Pancreas (tissue), 10 donors: ENCODE measurements around the gene COG1. TPM values are rescaled to one million over a fixed set of nuclear protein-coding genes. Genes with fewer than 3 reads are reported as not detected.

Experiments used
- ATAC-seq, 4 donors: fragments of 200-7000 bp; cut with Tn5 transposase; one replicate each; pipeline versions ENCODE4 v1.8.0 to v1.9.1; 2020; ENCODE audit warnings: mild to moderate bottlenecking in 4 of 4, moderate library complexity in 4 of 4
- DNase-seq, 6 donors: peaks; one replicate each; pipeline ENCODE4 v3.0.0-alpha.2; 2020
- FAIRE-seq: peaks from 2 replicates; lab custom pipeline; 2012; peaks lifted over from hg19 to GRCh38; lab: Jason Lieb, UNC
- H3K27ac ChIP-seq, 4 donors: fragments of 200-600 bp; sonication (generic); 1 replicate in 3 of 4; 2 replicates in 1 of 4; pipeline versions ENCODE4 v1.5.0 to v1.8.0; 2020
- H3K27me3 ChIP-seq, 4 donors: fragments of 200-600 bp; one replicate each; pipeline ENCODE4 v1.8.0; 2021
- H3K36me3 ChIP-seq, 3 donors: fragments of 200-600 bp; sonication (generic) in 1 of 3; one replicate each; pipeline versions ENCODE4 v1.5.0 to v1.8.0; 2020 to 2021
- H3K4me1 ChIP-seq, 3 donors: fragments of 200-600 bp; one replicate each; pipeline ENCODE4 v1.8.0; 2021
- H3K4me3 ChIP-seq, 4 donors: fragments of 200-600 bp; sonication (generic) in 2 of 4; one replicate each; pipeline versions ENCODE4 v1.5.0 to v1.8.0; 2020 to 2021
- H3K9me3 ChIP-seq, 4 donors: fragments of 200-600 bp; one replicate each; pipeline ENCODE4 v1.8.0; 2021
- WGBS, 2 donors: extraction: QIAGEN DNeasy Blood & Tissue Kit; methylation state at CpG; one replicate each; pipeline ENCODE4 v1.1.7; 2013; 5-methylcytosine and 5-hydroxymethylcytosine counted together
- intact Hi-C, 3 donors: fragments of 100-400 bp; cut with DNase I; formaldehyde crosslinking; loops; one replicate each; pipeline versions ENCODE4 v1.11.1 to v1.14.2; 2022
- polyA plus RNA-seq, 2 donors: library from polyadenylated mRNA; stranded (reverse); fragments of 200-250 nt; gene quantifications; one replicate each; pipeline ENCODE4 v1.2.3, GENCODE V29; 2013
- total RNA-seq, 6 donors: library from RNA; stranded (reverse); fragmentation: NEBNext Ultra II Directional in 4 of 6; extraction: Animal tissue kit (Norgen Biotek cat#: 25700) in 4 of 6; gene quantifications; one replicate each; pipeline versions ENCODE4 v1.2.1 to v1.2.4, GENCODE V29; 2021 to 2023
- TF ChIP-seq, protein P1 (sequence below), 4 donors: fragments of 200-600 bp; sonication (generic) in 3 of 4; IDR thresholded peaks; one replicate each; pipeline versions ENCODE4 v1.5.0 to v1.8.0; 2021; ENCODE audit warnings: antibody characterized with exemption in 4 of 4
- donor health status: healthy with polysubstance abuse.
- donor health status: DM: no; HTN: no; CAD: no; lungs with moderate emphysema.
- donor health status: DM: no; HTN: no; CAD: no.
- donor health status: control.
- donor health status: control.
- donor health status: Bipolar disorder and iron deficiency.
- donor health status: DM: yes; HTN: yes; CAD: no.
- donor health status: DM: no; HTN: no; CAD: no.
- donor health status: DM: no; HTN: no; CAD: no.
- donor health status: DM: yes; HTN: yes; CAD: no.

COG1 gene
- total and polyA plus RNA-seq, 8 donors = 21.1 to 29.6 (median 25.5) TPM

DNA sequence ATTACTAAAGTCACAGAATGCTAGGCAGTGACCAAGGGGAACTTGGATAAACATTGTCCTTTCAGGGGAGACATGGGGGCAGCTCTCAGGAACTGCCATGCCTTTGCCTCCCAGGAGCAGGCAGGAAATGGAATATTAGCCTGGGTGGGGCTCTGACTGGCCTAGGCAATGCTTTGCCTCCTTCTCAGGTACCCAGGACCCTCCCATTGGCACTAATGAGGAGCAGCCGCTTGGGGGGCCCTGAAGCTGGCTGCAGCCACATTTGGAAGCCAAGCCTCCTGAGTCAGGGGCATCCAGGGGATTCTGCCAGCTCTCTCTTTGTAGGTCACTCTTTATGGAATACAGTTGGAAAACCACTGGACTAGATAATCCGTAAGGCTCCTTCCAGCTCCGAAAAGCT lies 63.4 kb downstream of the COG1 start:
- ATAC-seq (no peak), FAIRE-seq (no peak), DNase-seq (peak in 1 of 6 donors; percentile 30)
- H3K4me1 ChIP-seq = peaks cover 0 to 4% (median 4%) of the 10 kb centered on the region in 3 donors
- TF ChIP-seq, protein P1, sequence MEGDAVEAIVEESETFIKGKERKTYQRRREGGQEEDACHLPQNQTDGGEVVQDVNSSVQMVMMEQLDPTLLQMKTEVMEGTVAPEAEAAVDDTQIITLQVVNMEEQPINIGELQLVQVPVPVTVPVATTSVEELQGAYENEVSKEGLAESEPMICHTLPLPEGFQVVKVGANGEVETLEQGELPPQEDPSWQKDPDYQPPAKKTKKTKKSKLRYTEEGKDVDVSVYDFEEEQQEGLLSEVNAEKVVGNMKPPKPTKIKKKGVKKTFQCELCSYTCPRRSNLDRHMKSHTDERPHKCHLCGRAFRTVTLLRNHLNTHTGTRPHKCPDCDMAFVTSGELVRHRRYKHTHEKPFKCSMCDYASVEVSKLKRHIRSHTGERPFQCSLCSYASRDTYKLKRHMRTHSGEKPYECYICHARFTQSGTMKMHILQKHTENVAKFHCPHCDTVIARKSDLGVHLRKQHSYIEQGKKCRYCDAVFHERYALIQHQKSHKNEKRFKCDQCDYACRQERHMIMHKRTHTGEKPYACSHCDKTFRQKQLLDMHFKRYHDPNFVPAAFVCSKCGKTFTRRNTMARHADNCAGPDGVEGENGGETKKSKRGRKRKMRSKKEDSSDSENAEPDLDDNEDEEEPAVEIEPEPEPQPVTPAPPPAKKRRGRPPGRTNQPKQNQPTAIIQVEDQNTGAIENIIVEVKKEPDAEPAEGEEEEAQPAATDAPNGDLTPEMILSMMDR (IDR thresholded peaks at IDR 0.05) = no peak
- 91 to 97% methylated on average over 3 of the region's 3 CpGs for WGBS, 2 donors
- intact Hi-C loops = loop anchor here in 1 of 3 donors (5.0 kb wide), 1 partner anchor 111 kb away; no protein-coding TSS in a partner anchor
- H3K4me3 ChIP-seq = no peak overlapping the region
- H3K27me3 ChIP-seq = no peaks in the 10 kb centered on the region
- H3K27ac ChIP-seq = no peak overlapping the region
- H3K36me3 ChIP-seq = no peaks in the 10 kb centered on the region
- no peaks in the 10 kb centered on the region for H3K9me3 ChIP-seq

DNA sequence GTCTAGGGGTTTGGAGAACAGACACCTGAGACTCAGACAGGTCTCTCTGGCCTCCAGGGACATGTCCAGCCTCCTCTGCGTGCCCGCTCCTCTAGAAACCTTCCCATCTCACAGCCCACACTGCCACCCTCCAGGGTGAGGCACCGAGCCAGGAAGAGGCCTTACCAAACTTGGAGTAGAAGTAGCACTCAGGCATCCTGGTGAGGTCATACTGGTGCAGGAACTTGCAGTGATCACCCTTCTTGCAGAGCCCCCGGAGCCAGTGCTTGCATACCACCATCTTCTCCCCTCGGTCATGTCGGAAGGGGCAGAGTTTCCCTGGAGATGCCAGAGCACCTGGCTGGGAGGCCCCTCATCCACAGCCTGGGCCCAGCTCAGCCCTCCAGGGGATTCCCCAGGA lies 64.7 kb downstream of the COG1 start:
- Histone ChIP-seq H3K27me3 (no peaks in the 10 kb centered on the region), H3K9me3 (no peaks in the 10 kb centered on the region), H3K4me1 (peaks cover 12 to 17% (median 15%) of the 10 kb centered on the region in 3 donors), H3K4me3 (no peak overlapping the region), H3K36me3 (no peaks in the 10 kb centered on the region), H3K27ac (no peak overlapping the region)
- no peak for ATAC-seq
- 89 to 91% methylated on average over 6 of the region's 6 CpGs for WGBS, 2 donors
- TF ChIP-seq, protein P1 (IDR thresholded peaks at IDR 0.05) = no peak
- peak in 1 of 6 donors; percentile 50 for DNase-seq
- no peak for FAIRE-seq
- intact Hi-C loops = loop anchor here in 1 of 3 donors (5.0 kb wide), 1 partner anchor 110 kb away; no protein-coding TSS in a partner anchor

Other genes with a start within 250 kb of the COG1 start
- gene SLC39A11, start 100.4 kb upstream of the COG1 start, total RNA-seq = 10 to 100 TPM; 16.7 to 32.9 (median 21.1) TPM
- 10 to 100 TPM in 1 of 2 donors, 1 to 10 TPM in 1; 7.9 to 11.4 TPM for gene SLC39A11, start 100.4 kb upstream of the COG1 start, polyA plus RNA-seq
- gene SSTR2, start 28.0 kb upstream of the COG1 start, total RNA-seq = 1 to 10 TPM in 1 of 6 donors, under 1 TPM in 5; 0.14 to 1.0 (median 0.46) TPM
- gene SSTR2, start 28.0 kb upstream of the COG1 start, polyA plus RNA-seq = 1 to 10 TPM in 1 of 2 donors, under 1 TPM in 1; 0.57 to 4.1 TPM
- gene CPSF4L, start 68.8 kb downstream of the COG1 start, total RNA-seq = under 1 TPM in 4 of 6 donors, not detected in 2; 0.19 to 0.67 (median 0.21) TPM
- gene CPSF4L, start 68.8 kb downstream of the COG1 start, polyA plus RNA-seq = not detected
- gene CDC42EP4, start 118.9 kb downstream of the COG1 start, total RNA-seq = 10 to 100 TPM; 43.2 to 56.2 (median 46.9) TPM
- 10 to 100 TPM; 24.2 to 28.9 TPM for gene CDC42EP4, start 118.9 kb downstream of the COG1 start, polyA plus RNA-seq